ENCODE results near the gene TNRC6B. TPM values are rescaled to one million over a fixed set of nuclear protein-coding genes. Genes with fewer than 3 reads are reported as not detected.

The TNRC6B gene
- total RNA-seq, 1 experiment from 2014 or later: 62.7 TPM

DNA sequence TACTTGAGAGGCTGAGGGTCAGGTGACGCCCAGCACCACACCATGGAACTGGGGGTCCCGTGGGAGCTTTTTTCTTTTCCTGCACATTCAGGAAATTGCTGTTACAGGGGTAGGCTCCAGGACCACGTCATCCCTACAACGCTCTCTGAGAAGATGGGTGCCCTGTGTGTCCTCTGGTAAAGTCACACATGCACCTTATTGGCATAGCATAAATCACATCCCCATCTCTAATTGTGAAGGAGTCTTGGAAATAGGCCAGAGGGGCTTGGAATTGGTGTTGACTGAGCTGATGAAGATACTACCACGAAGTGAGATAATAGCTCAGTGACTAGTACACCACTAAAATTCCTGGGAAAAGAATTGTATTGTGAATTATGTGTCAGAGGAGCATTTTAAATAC lies 57.6 kb downstream of the TNRC6B start:
- no TSS peak for BruUV-seq (replicated peaks)
- Histone ChIP-seq H3K4me1 (replicated peaks; ENCODE audit: insufficient read depth) (peaks cover 25% of the 10 kb centered on the region), H4K20me1 (ENCODE audit: insufficient read depth) (peaks cover 5% of the 10 kb centered on the region; the same call in 1 of the 2 replicates), H3K79me2 (ENCODE audit: low read depth) (peaks cover 44% of the 10 kb centered on the region), H3K4me2 (no peak overlapping the region), H3K4me3 (no peak overlapping the region), H3K9me2 (ENCODE audit: insufficient read depth) (no peaks in the 10 kb centered on the region), H3F3A (ENCODE audit: insufficient read depth, low read depth) (peaks cover 17% of the 10 kb centered on the region), H2AFZ (no peak overlapping the region), H3K27ac (no peak overlapping the region), H3K27me3 (ENCODE audit: insufficient read depth, low read depth) (no peaks in the 10 kb centered on the region), H3K9me3 (ENCODE audit: insufficient read depth, low read depth) (no peaks in the 10 kb centered on the region), H3K36me3 (ENCODE audit: low read depth) (no peaks in the 10 kb centered on the region; the same call in 1 of the 2 replicates)
- ChIA-PET CTCF (no interaction called here), POLR2A (ENCODE audit: unreplicated experiment) (no interaction called here)
- TF ChIP-seq EZH2 (IDR thresholded peaks at IDR 0.05; ENCODE audit: low read depth): no peak
- TF ChIP-seq, protein P1, sequence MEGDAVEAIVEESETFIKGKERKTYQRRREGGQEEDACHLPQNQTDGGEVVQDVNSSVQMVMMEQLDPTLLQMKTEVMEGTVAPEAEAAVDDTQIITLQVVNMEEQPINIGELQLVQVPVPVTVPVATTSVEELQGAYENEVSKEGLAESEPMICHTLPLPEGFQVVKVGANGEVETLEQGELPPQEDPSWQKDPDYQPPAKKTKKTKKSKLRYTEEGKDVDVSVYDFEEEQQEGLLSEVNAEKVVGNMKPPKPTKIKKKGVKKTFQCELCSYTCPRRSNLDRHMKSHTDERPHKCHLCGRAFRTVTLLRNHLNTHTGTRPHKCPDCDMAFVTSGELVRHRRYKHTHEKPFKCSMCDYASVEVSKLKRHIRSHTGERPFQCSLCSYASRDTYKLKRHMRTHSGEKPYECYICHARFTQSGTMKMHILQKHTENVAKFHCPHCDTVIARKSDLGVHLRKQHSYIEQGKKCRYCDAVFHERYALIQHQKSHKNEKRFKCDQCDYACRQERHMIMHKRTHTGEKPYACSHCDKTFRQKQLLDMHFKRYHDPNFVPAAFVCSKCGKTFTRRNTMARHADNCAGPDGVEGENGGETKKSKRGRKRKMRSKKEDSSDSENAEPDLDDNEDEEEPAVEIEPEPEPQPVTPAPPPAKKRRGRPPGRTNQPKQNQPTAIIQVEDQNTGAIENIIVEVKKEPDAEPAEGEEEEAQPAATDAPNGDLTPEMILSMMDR (conservative IDR thresholded peaks at IDR 0.05): no peak
- intact Hi-C loops (cut with micrococcal nuclease; ENCODE audit: unreplicated experiment): no loop called here
- no peak for DNase-seq

DNA sequence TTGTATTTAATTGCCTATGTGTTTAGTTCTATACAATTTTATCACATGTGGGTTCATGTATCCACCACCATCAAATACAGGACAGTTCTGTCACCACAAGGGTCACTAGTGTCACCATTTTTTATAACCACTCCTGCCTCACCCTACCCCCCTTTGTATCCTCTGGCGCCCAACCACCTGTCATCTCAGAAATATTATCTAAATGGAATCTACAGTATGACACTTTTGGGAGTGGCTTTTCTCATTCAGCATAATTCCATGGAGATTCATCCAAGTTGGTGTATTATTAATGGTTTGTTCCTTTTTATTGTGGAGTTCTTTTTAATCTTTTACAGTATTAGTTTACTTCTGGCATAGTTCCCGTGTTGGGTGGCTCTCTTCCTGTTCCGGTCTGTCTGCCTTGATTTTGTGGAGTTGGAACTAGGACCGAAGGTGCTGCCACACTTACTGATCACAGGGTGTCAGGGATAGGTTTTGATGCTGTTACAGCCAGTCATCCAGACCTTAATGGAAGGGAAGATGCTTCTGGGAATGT lies 58.5 kb downstream of the TNRC6B start:
- Histone ChIP-seq H2AFZ (no peak overlapping the region), H3K79me2 (ENCODE audit: low read depth) (peaks cover 52% of the 10 kb centered on the region), H3K9me3 (ENCODE audit: insufficient read depth, low read depth) (no peaks in the 10 kb centered on the region), H3K27ac (no peak overlapping the region), H3K4me2 (no peak overlapping the region), H3F3A (ENCODE audit: insufficient read depth, low read depth) (peaks cover 23% of the 10 kb centered on the region), H3K36me3 (ENCODE audit: low read depth) (no peaks in the 10 kb centered on the region), H3K4me3 (no peak overlapping the region), H3K9me2 (ENCODE audit: insufficient read depth) (no peaks in the 10 kb centered on the region), H3K27me3 (ENCODE audit: insufficient read depth, low read depth) (no peaks in the 10 kb centered on the region), H3K4me1 (replicated peaks; ENCODE audit: insufficient read depth) (peaks cover 34% of the 10 kb centered on the region), H4K20me1 (ENCODE audit: insufficient read depth) (no peaks in the 10 kb centered on the region; the same call in 1 of the 2 replicates)
- TF ChIP-seq, protein P1 (conservative IDR thresholded peaks at IDR 0.05): no peak
- no peak for TF ChIP-seq EZH2 (IDR thresholded peaks at IDR 0.05; ENCODE audit: low read depth)
- CTCF ChIA-PET: no interaction called here
- POLR2A ChIA-PET (ENCODE audit: unreplicated experiment): no interaction called here
- BruUV-seq (replicated peaks): no TSS peak
- no peak for DNase-seq
- intact Hi-C loops (cut with micrococcal nuclease; ENCODE audit: unreplicated experiment): no loop called here

DNA sequence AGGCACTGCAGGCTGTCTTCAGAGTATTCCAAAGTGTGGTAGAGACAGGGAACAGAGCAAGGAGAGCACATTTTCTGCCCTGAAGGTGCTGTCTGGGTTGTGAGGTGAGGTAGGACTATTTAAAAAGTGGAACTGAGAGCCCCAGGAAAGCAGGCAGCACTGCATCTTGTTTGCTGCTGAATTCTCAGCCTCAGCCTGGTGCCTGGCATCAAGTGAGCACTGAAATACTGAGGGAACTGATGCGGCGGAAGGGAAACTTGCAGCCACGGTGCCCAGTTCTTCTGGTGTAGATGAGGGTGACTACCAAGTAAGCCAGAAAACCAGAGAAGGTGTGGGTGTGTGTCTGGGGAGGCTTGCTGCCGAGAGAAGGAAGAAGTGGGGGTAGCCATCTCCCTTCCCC lies 59.5 kb downstream of the TNRC6B start:
- H4K20me1 ChIP-seq (ENCODE audit: insufficient read depth): no peaks in the 10 kb centered on the region; the same call in 1 of the 2 replicates
- H3F3A ChIP-seq (ENCODE audit: insufficient read depth, low read depth): peaks cover 28% of the 10 kb centered on the region
- H3K36me3 ChIP-seq (ENCODE audit: low read depth): no peaks in the 10 kb centered on the region
- DNase-seq: no peak
- H3K27ac ChIP-seq: no peak overlapping the region
- POLR2A ChIA-PET (ENCODE audit: unreplicated experiment): no interaction called here
- intact Hi-C loops (cut with micrococcal nuclease; ENCODE audit: unreplicated experiment): no loop called here
- CTCF ChIA-PET: no interaction called here
- no peaks in the 10 kb centered on the region for H3K9me2 ChIP-seq (ENCODE audit: insufficient read depth)
- TF ChIP-seq, protein P1 (conservative IDR thresholded peaks at IDR 0.05): no peak
- TF ChIP-seq EZH2 (IDR thresholded peaks at IDR 0.05; ENCODE audit: low read depth): no peak
- H3K27me3 ChIP-seq (ENCODE audit: insufficient read depth, low read depth): no peaks in the 10 kb centered on the region
- no TSS peak for BruUV-seq (replicated peaks)
- no peak overlapping the region for H2AFZ ChIP-seq
- H3K79me2 ChIP-seq (ENCODE audit: low read depth): peaks cover 60% of the 10 kb centered on the region
- H3K9me3 ChIP-seq (ENCODE audit: insufficient read depth, low read depth): no peaks in the 10 kb centered on the region
- H3K4me3 ChIP-seq: no peak overlapping the region
- peaks cover 42% of the 10 kb centered on the region for H3K4me1 ChIP-seq (replicated peaks; ENCODE audit: insufficient read depth)
- no peak overlapping the region for H3K4me2 ChIP-seq

Measured in PC-9 (cell line).